Endothelial cell of umbilical vein (primary cell): Measurements from ENCODE around the gene HSPA1A. TPM values are rescaled to one million over a fixed set of nuclear protein-coding genes. Genes with fewer than 3 reads are reported as not detected.

Experiments used
- BruUV-seq: library from RNA; stranded (reverse); fragments of 400-500 nt; replicated peaks from 2 replicates; lab custom pipeline; 2021; lab: Mats Ljungman, UMichigan
- CTCF ChIA-PET: fragments of 300-600, 350-600 bp; sonication (Branson Sonifier 250); formaldehyde crosslinking; loops from one replicate; lab custom pipeline; 2021; ENCODE audit warnings: antibody characterized with exemption, inconsistent platforms; lab: Charles Lee
- POLR2A ChIA-PET: fragments of 300-600, 350-600 bp; sonication (Branson Sonifier 250); formaldehyde crosslinking; loops from one replicate; lab custom pipeline; 2021; ENCODE audit warnings: antibody characterized with exemption, inconsistent platforms; lab: Charles Lee
- DNase-seq: peaks from one replicate; pipeline ENCODE4 v3.0.0-alpha.2; 2011; ENCODE audit warnings: low read depth, low spot score
- FAIRE-seq: peaks from 2 replicates; lab custom pipeline; 2011; peaks lifted over from hg19 to GRCh38; lab: Jason Lieb, UNC
- H2AFZ ChIP-seq: 2 replicates; pipeline ENCODE4 v1.6.0; 2012; ENCODE audit warnings: low read depth, low read length, control low read depth, inconsistent platforms
- H3K27ac ChIP-seq: 2 replicates; pipeline ENCODE4 v1.5.1; 2011; ENCODE audit warnings: low read depth, mild to moderate bottlenecking, control low read depth, low read length, moderate library complexity; ENCODE audit not compliant: insufficient read depth
- H3K27me3 ChIP-seq, 2 experiments: 2 replicates each; pipeline versions ENCODE4 v1.6.0 to v1.6.1; 2011; ENCODE audit warnings: low read length in 2 of 2, mixed read lengths in 1 of 2; ENCODE audit not compliant: control insufficient read depth in 2 of 2, insufficient read depth in 2 of 2
- H3K36me3 ChIP-seq, 2 experiments: 2 replicates in 1 of 2; 3 replicates in 1 of 2; pipeline ENCODE4 v1.5.1; 2011; ENCODE audit warnings: low read length in 2 of 2, mild to moderate bottlenecking in 1 of 2, moderate library complexity in 1 of 2; ENCODE audit not compliant: control insufficient read depth in 2 of 2, insufficient read depth in 2 of 2; ENCODE audit errors: extremely low read depth in 1 of 2
- H3K4me1 ChIP-seq: 3 replicates; pipeline ENCODE4 v1.5.1; 2011; ENCODE audit warnings: mild to moderate bottlenecking, low read length; ENCODE audit not compliant: control insufficient read depth, insufficient read depth; ENCODE audit errors: extremely low read depth
- H3K4me2 ChIP-seq: 2 replicates; pipeline ENCODE4 v1.6.1; 2011; ENCODE audit warnings: low read length, control low read depth, mixed read lengths; ENCODE audit not compliant: insufficient read depth
- H3K4me3 ChIP-seq, 3 experiments: fragments of 200-600 bp in 1 of 3; sonication (generic), shearing (Covaris generic) in 1 of 3; replicated peaks in 1 of 3; 2 replicates each; pipeline ENCODE4 v1.5.1; 2011 to 2016; ENCODE audit warnings: control low read depth in 3 of 3, low read length in 3 of 3, mild to moderate bottlenecking in 2 of 3, inconsistent platforms in 1 of 3, low read depth in 1 of 3, moderate library complexity in 1 of 3; ENCODE audit not compliant: insufficient read depth in 1 of 3
- H3K79me2 ChIP-seq: 2 replicates; pipeline ENCODE4 v1.6.0; 2012; ENCODE audit warnings: low read length, inconsistent platforms; ENCODE audit not compliant: control insufficient read depth, insufficient read depth
- H3K9ac ChIP-seq: replicated peaks from 2 replicates; pipeline ENCODE3; 2011; ENCODE audit warnings: low read length, control low read depth; ENCODE audit not compliant: insufficient read depth; ENCODE audit errors: extremely low read depth
- H3K9me1 ChIP-seq: replicated peaks from 3 replicates; pipeline ENCODE4 v1.6.0; 2011; ENCODE audit warnings: mild to moderate bottlenecking, low read length; ENCODE audit not compliant: control insufficient read depth, insufficient read depth; ENCODE audit errors: extremely low read depth
- H3K9me3 ChIP-seq: replicated peaks from 2 replicates; pipeline ENCODE4 v1.5.1; 2012; ENCODE audit warnings: low read length, inconsistent platforms; ENCODE audit not compliant: control insufficient read depth, insufficient read depth
- H4K20me1 ChIP-seq: replicated peaks from 2 replicates; pipeline ENCODE3; 2011; ENCODE audit warnings: mild to moderate bottlenecking, low read length; ENCODE audit not compliant: control insufficient read depth, insufficient read depth; ENCODE audit errors: extremely low read depth
- CTCF ChIP-seq, 2 donors: IDR thresholded peaks; 1 replicate in 1 of 2; 2 replicates in 1 of 2; pipeline ENCODE4 v1.5.1; 2011; ENCODE audit warnings: low read length in 2 of 2, mild to moderate bottlenecking in 2 of 2, moderate library complexity in 2 of 2, control low read depth in 1 of 2, inconsistent platforms in 1 of 2, low read depth in 1 of 2; ENCODE audit not compliant: insufficient read depth in 1 of 2; ENCODE audit errors: extremely low read depth in 1 of 2
- EZH2 ChIP-seq: IDR thresholded peaks from 2 replicates; pipeline ENCODE4 v1.6.1; 2012; ENCODE audit warnings: borderline replicate concordance, low read depth, mild to moderate bottlenecking, moderate library complexity, low read length, inconsistent platforms; ENCODE audit not compliant: severe bottlenecking
- FOS ChIP-seq: IDR thresholded peaks from 2 replicates; pipeline ENCODE4 v1.6.1; 2011; ENCODE audit warnings: mild to moderate bottlenecking, low read length, moderate library complexity, borderline replicate concordance; ENCODE audit not compliant: insufficient read depth
- GATA2 ChIP-seq: IDR thresholded peaks from 2 replicates; pipeline ENCODE4 v1.7.0; 2011; ENCODE audit warnings: low read depth, mild to moderate bottlenecking, moderate library complexity, mixed read lengths, low read length; ENCODE audit not compliant: insufficient read length, insufficient read depth
- JUN ChIP-seq: IDR thresholded peaks from 2 replicates; pipeline ENCODE4 v1.6.1; 2011; ENCODE audit warnings: borderline replicate concordance, low read depth; ENCODE audit not compliant: insufficient read length, insufficient read depth
- MAX ChIP-seq: IDR thresholded peaks from 2 replicates; pipeline ENCODE4 v1.6.1; 2011; ENCODE audit not compliant: insufficient read depth, insufficient read length
- MYC ChIP-seq: IDR thresholded peaks from one replicate; pipeline ENCODE4 v1.6.1; 2011; ENCODE audit warnings: mild to moderate bottlenecking, low read depth, low read length
- POLR2A ChIP-seq: IDR thresholded peaks from 2 replicates; pipeline ENCODE4 v1.6.1; 2012; ENCODE audit warnings: low read depth, mild to moderate bottlenecking, control low read depth, low read length
- POLR2AphosphoS5 ChIP-seq: IDR thresholded peaks from 2 replicates; pipeline ENCODE4 v1.6.1; 2012; ENCODE audit warnings: low read depth, mild to moderate bottlenecking, control low read depth, low read length, moderate library complexity; ENCODE audit not compliant: insufficient read depth
- dilution Hi-C: fragments of 300-500 bp; cut with MboI; formaldehyde crosslinking; loops from one replicate; pipeline ENCODE4 v1.15.0; 2019; ENCODE audit warnings: low sequenced_read_pairs; ENCODE audit not compliant: extremely low pct_ligation_motif_present
- intact Hi-C: fragments of 100-400 bp; cut with micrococcal nuclease; formaldehyde crosslinking; loops from one replicate; pipeline ENCODE4 v1.10.0; 2022
- polyA plus RNA-seq, 4 experiments: library from polyadenylated mRNA; depleted of rRNA in 3 of 4; stranded (reverse) in 3 of 4; unstranded in 1 of 4; fragments of >200 nt; gene quantifications; 2 replicates each; pipeline versions ENCODE4 v1.2.1 to v1.2.3, GENCODE V29; 2011 to 2012; ENCODE audit warnings: missing spikeins in 1 of 4
- total RNA-seq: library from RNA; stranded (reverse); gene quantifications from 2 replicates; pipeline ENCODE4 v1.2.3, GENCODE V29; 2021

HSPA1A gene
- total and polyA plus RNA-seq, 2 donors (not counting 3 experiments of a cell fraction or from before 2014, with no cell fraction given), result 56.0 to 58.3 TPM

- no peak for TF ChIP-seq JUN
- no peak for TF ChIP-seq POLR2A
- TF ChIP-seq MYC, result no peak
- TF ChIP-seq MAX, result no peak
- TF ChIP-seq EZH2, result no peak
- no peak for TF ChIP-seq CTCF (IDR thresholded peaks at IDR 0.05; ENCODE audit: extremely low read depth in 1 of 2, insufficient read depth in 1 of 2, low read depth in 1 of 2, low read length in 2 of 2)
- TF ChIP-seq POLR2AphosphoS5, result no peak
- no peak for TF ChIP-seq GATA2
- TF ChIP-seq FOS, result no peak
- H3K4me2 ChIP-seq, result peak overlapping the region; percentile 55
- intact Hi-C loops (loop anchor here (2.0 kb wide), 1 partner anchor 35 kb away; the partner anchor contains the start of gene HSPA1B), dilution Hi-C loops (no loop called here)
- H3K27me3 ChIP-seq, result no peaks in the 10 kb centered on the region
- H3K27ac ChIP-seq, result peak overlapping the region; percentile 68
- no peaks in the 10 kb centered on the region for H3K9me3 ChIP-seq
- H3K79me2 ChIP-seq, result peaks cover 4% of the 10 kb centered on the region
- H3K4me1 ChIP-seq, result peaks cover 7% of the 10 kb centered on the region
- peak overlapping the region; percentile 60 to 88 (median 68) for H3K4me3 ChIP-seq
- H3K36me3 ChIP-seq, result peaks cover 3 to 20% of the 10 kb centered on the region in 2 experiments
- peak overlapping the region; percentile 81 for H3K9ac ChIP-seq
- no peaks in the 10 kb centered on the region for H4K20me1 ChIP-seq
- FAIRE-seq, result no peak
- H3K9me1 ChIP-seq, result no peaks in the 10 kb centered on the region
- ChIA-PET POLR2A (interaction anchor here (1.1 to 1.5 kb wide), 2 partner anchors 34 to 47 kb away, joined by 7 to 12 read pairs; partner anchors contain the start of genes HSPA1A, HSPA1B and HSPA1L), CTCF (no interaction called here)
- no TSS peak for BruUV-seq
- no peak for DNase-seq
- peak overlapping the region; percentile 71 for H2AFZ ChIP-seq
These were observed 46.6 kb downstream of the HSPA1A start for GRCh38 chr6:31861919-31862343.
